Chondrocyte (in vitro differentiated cells): ENCODE results near the gene STPG1. TPM values are rescaled to one million over a fixed set of nuclear protein-coding genes. Genes with fewer than 3 reads are reported as not detected.

Experiments used
- DNase-seq: peaks from one replicate; pipeline ENCODE4 v3.0.0; 2021; ENCODE audit warnings: mixed read lengths, low spot score
- H3K27ac Mint-ChIP-seq: one replicate; pipeline ENCODE4 v1.8.0; 2021; ENCODE audit warnings: mild to moderate bottlenecking, moderate library complexity, mixed read lengths; ENCODE audit not compliant: unreplicated experiment
- H3K27me3 Mint-ChIP-seq: 2 replicates; pipeline ENCODE4 v1.8.0; 2021; ENCODE audit warnings: low read depth, mixed read lengths
- H3K36me3 Mint-ChIP-seq: 2 replicates; pipeline ENCODE4 v1.8.0; 2021; ENCODE audit warnings: low read depth, mixed read lengths
- H3K4me1 Mint-ChIP-seq: 2 replicates; pipeline ENCODE4 v1.8.0; 2021; ENCODE audit warnings: low read depth, mild to moderate bottlenecking, mixed read lengths
- H3K4me3 Mint-ChIP-seq: one replicate; pipeline ENCODE4 v1.8.0; 2021; ENCODE audit warnings: mild to moderate bottlenecking, moderate library complexity, mixed read lengths; ENCODE audit not compliant: unreplicated experiment
- H3K9me3 Mint-ChIP-seq: 2 replicates; pipeline ENCODE4 v1.8.0; 2021; ENCODE audit warnings: low read depth, mixed read lengths
- total RNA-seq: library from RNA; stranded (reverse); gene quantifications from 3 replicates; pipeline ENCODE4 v1.2.1, GENCODE V29; 2021
- TF ChIP-seq, protein P1 (sequence below): fragments of 200-600 bp; sonication (generic); IDR thresholded peaks from 2 replicates; pipeline ENCODE4 v1.5.0; 2021; ENCODE audit warnings: antibody characterized with exemption, mild to moderate bottlenecking, moderate library complexity

STPG1 gene
- total RNA-seq, 1 donor from 2014 or later = 6.8 TPM

- Mint-ChIP-seq H3K27me3 (no peaks in the 10 kb centered on the region), H3K36me3 (no peaks in the 10 kb centered on the region), H3K9me3 (no peaks in the 10 kb centered on the region), H3K4me1 (peaks cover 45% of the 10 kb centered on the region), H3K4me3 (no peak overlapping the region), H3K27ac (no peak overlapping the region)
- TF ChIP-seq, protein P1, sequence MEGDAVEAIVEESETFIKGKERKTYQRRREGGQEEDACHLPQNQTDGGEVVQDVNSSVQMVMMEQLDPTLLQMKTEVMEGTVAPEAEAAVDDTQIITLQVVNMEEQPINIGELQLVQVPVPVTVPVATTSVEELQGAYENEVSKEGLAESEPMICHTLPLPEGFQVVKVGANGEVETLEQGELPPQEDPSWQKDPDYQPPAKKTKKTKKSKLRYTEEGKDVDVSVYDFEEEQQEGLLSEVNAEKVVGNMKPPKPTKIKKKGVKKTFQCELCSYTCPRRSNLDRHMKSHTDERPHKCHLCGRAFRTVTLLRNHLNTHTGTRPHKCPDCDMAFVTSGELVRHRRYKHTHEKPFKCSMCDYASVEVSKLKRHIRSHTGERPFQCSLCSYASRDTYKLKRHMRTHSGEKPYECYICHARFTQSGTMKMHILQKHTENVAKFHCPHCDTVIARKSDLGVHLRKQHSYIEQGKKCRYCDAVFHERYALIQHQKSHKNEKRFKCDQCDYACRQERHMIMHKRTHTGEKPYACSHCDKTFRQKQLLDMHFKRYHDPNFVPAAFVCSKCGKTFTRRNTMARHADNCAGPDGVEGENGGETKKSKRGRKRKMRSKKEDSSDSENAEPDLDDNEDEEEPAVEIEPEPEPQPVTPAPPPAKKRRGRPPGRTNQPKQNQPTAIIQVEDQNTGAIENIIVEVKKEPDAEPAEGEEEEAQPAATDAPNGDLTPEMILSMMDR = no peak
- DNase-seq = no peak
Observed at GRCh38 chr1:24363994-24364393, 49.6 kb downstream of the STPG1 start.

- Mint-ChIP-seq H3K4me3 (no peak overlapping the region), H3K36me3 (no peaks in the 10 kb centered on the region), H3K27me3 (no peaks in the 10 kb centered on the region), H3K4me1 (peaks cover 45% of the 10 kb centered on the region), H3K27ac (peak overlapping the region; percentile 71), H3K9me3 (no peaks in the 10 kb centered on the region)
- DNase-seq = no peak
- TF ChIP-seq, protein P1 = no peak
Observed at GRCh38 chr1:24362982-24363614, 50.5 kb downstream of the STPG1 start.

DNA sequence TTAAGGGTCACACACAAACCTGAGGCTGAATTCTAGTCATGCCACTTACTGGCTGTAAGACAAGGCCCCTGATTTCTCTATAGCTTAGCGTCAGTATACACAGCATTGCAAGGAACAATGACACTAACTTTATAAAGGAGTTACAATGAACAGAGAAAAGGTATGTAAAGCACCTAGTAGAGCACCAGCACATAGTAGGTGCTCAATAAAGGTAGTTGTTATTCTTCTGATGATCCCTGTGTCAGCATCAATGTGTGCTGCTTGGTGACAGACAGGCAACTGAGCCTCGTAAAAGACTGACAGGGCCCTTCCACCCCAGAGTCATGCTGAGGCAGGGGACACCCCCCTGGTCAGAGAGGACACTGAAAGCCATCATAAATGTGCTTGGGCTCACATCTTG lies 51.2 kb downstream of the STPG1 start:
- peaks cover 45% of the 10 kb centered on the region for H3K4me1 Mint-ChIP-seq
- no peaks in the 10 kb centered on the region for H3K9me3 Mint-ChIP-seq
- no peaks in the 10 kb centered on the region for H3K27me3 Mint-ChIP-seq
- DNase-seq = no peak
- H3K27ac Mint-ChIP-seq = no peak overlapping the region
- H3K36me3 Mint-ChIP-seq = no peaks in the 10 kb centered on the region
- TF ChIP-seq, protein P1 = no peak
- H3K4me3 Mint-ChIP-seq = no peak overlapping the region

DNA sequence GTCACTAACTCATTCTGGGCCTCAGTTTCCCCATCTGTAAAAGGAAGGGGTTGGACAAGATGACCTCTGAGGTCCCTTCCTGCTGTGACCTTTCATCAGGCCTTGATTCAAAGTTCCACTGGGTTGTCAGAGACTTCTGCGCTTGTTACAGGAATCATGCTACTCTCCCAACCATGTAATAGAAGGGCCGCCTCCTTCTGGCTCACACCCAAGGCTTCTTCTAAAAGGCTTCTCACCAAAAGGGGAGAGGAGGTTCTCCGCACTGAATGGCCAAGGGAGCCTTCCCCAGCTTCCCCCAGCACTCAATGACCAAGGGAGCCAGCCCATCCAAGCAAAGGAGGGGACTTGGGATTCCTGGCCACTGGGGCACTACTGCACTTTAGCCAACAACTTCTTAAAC lies 51.8 kb downstream of the STPG1 start:
- TF ChIP-seq, protein P1 = no peak
- H3K36me3 Mint-ChIP-seq = peaks cover 1% of the 10 kb centered on the region
- no peak for DNase-seq
- no peak overlapping the region for H3K27ac Mint-ChIP-seq
- H3K9me3 Mint-ChIP-seq = no peaks in the 10 kb centered on the region
- no peaks in the 10 kb centered on the region for H3K27me3 Mint-ChIP-seq
- no peak overlapping the region for H3K4me3 Mint-ChIP-seq
- peaks cover 45% of the 10 kb centered on the region for H3K4me1 Mint-ChIP-seq

DNA sequence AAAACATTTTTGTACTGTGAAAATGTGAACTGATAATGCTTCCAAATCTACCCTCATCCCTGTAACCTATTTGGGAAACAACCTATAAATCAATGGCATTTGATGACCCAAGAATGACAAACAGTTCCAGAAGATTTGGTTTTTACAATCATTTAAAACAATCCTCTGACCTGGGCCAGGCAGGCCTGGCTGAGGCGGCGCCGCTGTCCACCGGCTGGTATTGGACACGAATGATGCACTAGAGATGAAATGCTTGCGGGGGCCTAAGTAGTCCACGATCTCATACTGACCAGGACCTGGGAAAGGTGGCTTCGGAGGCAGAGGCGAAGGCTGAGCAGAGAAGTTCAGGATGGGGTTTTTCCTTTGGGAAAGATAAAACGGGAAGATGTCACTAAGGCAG lies 52.9 kb downstream of the STPG1 start:
- DNase-seq = no peak
- Mint-ChIP-seq H3K36me3 (peaks cover 1% of the 10 kb centered on the region), H3K27ac (no peak overlapping the region), H3K4me3 (no peak overlapping the region), H3K4me1 (peaks cover 35% of the 10 kb centered on the region), H3K27me3 (no peaks in the 10 kb centered on the region), H3K9me3 (no peaks in the 10 kb centered on the region)
- TF ChIP-seq, protein P1 = no peak
